HepG2 (cell line): ENCODE results near the gene IL4I1. TPM values are rescaled to one million over a fixed set of nuclear protein-coding genes. Genes with fewer than 3 reads are reported as not detected.

ENCODE experiments used
- CREM ChIP-seq, 2 experiments: sonication (generic) in 1 of 2; formaldehyde crosslinking in 1 of 2; IDR thresholded peaks; 2 replicates each; pipeline versions ENCODE4 v1.4.0 to v1.6.1; 2016 to 2020; ENCODE audit warnings: antibody characterized with exemption in 1 of 2, mild to moderate bottlenecking in 1 of 2, missing genetic modification reagents in 1 of 2
- KLF11 ChIP-seq: IDR thresholded peaks from 2 replicates; pipeline ENCODE4 v1.6.1; 2016; ENCODE audit warnings: missing compliant biosample characterization
- KLF16 ChIP-seq, 2 experiments: sonication (generic) in 1 of 2; formaldehyde crosslinking in 1 of 2; IDR thresholded peaks; 2 replicates each; pipeline versions ENCODE4 v1.6.1 to v1.8.0; 2016 to 2023; ENCODE audit warnings: missing genetic modification reagents in 2 of 2, missing compliant biosample characterization in 1 of 2
- RORA ChIP-seq: sonication (generic); formaldehyde crosslinking; IDR thresholded peaks from 2 replicates; pipeline ENCODE4 v1.5.0; 2020; ENCODE audit warnings: mild to moderate bottlenecking, missing genetic modification reagents, moderate library complexity
- SCMH1 ChIP-seq: sonication (generic); formaldehyde crosslinking; IDR thresholded peaks from 2 replicates; pipeline ENCODE4 v1.9.0; 2021; ENCODE audit warnings: missing genetic modification reagents, mild to moderate bottlenecking, borderline replicate concordance
- TBX2 ChIP-seq: sonication (generic); formaldehyde crosslinking; IDR thresholded peaks from 2 replicates; pipeline ENCODE4 v1.5.0; 2020; ENCODE audit warnings: missing genetic modification reagents, mild to moderate bottlenecking, borderline replicate concordance
- TRIM24 ChIP-seq: sonication (generic); formaldehyde crosslinking; IDR thresholded peaks from 2 replicates; pipeline ENCODE4 v1.8.0; 2022; ENCODE audit warnings: mild to moderate bottlenecking, missing genetic modification reagents
- ZFP36L2 ChIP-seq: sonication (generic); formaldehyde crosslinking; IDR thresholded peaks from 2 replicates; pipeline ENCODE4 v1.4.0; 2020; ENCODE audit warnings: missing genetic modification reagents
- ZMAT3 ChIP-seq: sonication (generic); formaldehyde crosslinking; conservative IDR thresholded peaks from 2 replicates; pipeline ENCODE4 v1.7.0; 2021; ENCODE audit warnings: missing genetic modification reagents
- ZNF20 ChIP-seq: sonication (generic); formaldehyde crosslinking; IDR thresholded peaks from 2 replicates; pipeline ENCODE4 v1.4.0; 2020; ENCODE audit warnings: mild to moderate bottlenecking, moderate library complexity, missing genetic modification reagents
- ZNF263 ChIP-seq: sonication (generic); formaldehyde crosslinking; IDR thresholded peaks from 2 replicates; pipeline ENCODE4 v1.4.0; 2020; ENCODE audit warnings: missing genetic modification reagents
- ZNF337 ChIP-seq: sonication (generic); formaldehyde crosslinking; IDR thresholded peaks from 2 replicates; pipeline ENCODE4 v1.5.1; 2020; ENCODE audit warnings: missing genetic modification reagents, low read depth, mild to moderate bottlenecking, borderline replicate concordance
- polyA plus RNA-seq, 8 experiments: library from polyadenylated mRNA; depleted of rRNA in 3 of 8; stranded (reverse) in 7 of 8; unstranded in 1 of 8; fragments of >200 nt; fragmentation: Illumina TruSeq in 4 of 8; extraction: Trizol in 4 of 8; gene quantifications; 2 replicates each; pipeline versions ENCODE4 v1.2.1 to v1.2.3, GENCODE V29; 2011 to 2016; ENCODE audit warnings: low read depth in 4 of 8, missing spikeins in 1 of 8, mixed read lengths in 1 of 8; ENCODE audit not compliant: insufficient read depth in 1 of 8
- total RNA-seq, 5 experiments: library from RNA; depleted of rRNA; stranded (reverse); fragments of >200 nt; fragmentation: Illumina TruSeq; extraction: Trizol; gene quantifications; 2 replicates each; pipeline ENCODE4 v1.2.3, GENCODE V29; 2016; ENCODE audit warnings: low read depth in 1 of 5
- TF ChIP-seq, protein P1 (sequence below): sonication (generic); formaldehyde crosslinking; IDR thresholded peaks from 2 replicates; pipeline ENCODE4 v1.8.1; 2022; ENCODE audit warnings: low read depth, mild to moderate bottlenecking, missing genetic modification reagents
- TF ChIP-seq, protein P2 (sequence below): sonication (generic); formaldehyde crosslinking; IDR thresholded peaks from 2 replicates; pipeline ENCODE4 v1.5.1; 2020; ENCODE audit warnings: missing genetic modification reagents, mild to moderate bottlenecking, borderline replicate concordance
- TF ChIP-seq, protein P3 (sequence below): sonication (generic); formaldehyde crosslinking; IDR thresholded peaks from 2 replicates; pipeline ENCODE4 v1.9.0; 2021; ENCODE audit warnings: missing genetic modification reagents, borderline replicate concordance
- TF ChIP-seq, protein P4 (sequence below): IDR thresholded peaks from 2 replicates; pipeline ENCODE4 v1.6.1; 2016; ENCODE audit warnings: missing compliant biosample characterization, missing genetic modification reagents, borderline replicate concordance

The IL4I1 gene
- total and polyA plus RNA-seq, 2 of the 13 experiments (the other 11 are each of a cell fraction or from before 2014, with no cell fraction given), result not detected

DNA sequence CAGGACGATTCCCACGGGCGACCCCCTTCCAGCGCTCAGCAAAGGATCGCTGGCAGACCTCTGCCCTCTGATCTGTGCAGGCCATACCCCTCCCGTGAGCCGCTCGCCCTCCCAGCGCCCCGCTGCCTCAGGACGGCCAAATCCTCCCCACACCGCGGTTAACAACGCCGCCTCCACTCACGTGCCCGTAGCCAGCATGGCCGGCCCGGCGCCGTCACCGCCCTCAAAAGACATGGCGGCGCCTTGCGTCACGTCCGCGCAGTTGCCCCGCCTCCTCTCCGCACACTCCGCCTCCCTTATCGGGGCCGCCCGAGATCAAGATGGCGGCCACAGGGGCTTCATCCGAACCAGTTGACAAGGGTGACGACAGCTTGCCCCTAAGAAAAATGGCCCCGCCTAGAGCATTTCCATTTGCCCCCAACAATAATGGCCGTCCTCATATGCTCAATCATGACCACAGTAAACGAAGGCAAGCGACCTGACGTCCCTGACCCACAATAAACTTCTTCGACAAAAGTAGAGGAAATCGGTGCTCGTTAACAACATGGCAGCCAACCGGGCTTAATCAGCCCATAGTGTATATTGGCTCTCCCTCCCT, 20.2 kb downstream of the IL4I1 start (continued):
- TF ChIP-seq, protein P1, sequence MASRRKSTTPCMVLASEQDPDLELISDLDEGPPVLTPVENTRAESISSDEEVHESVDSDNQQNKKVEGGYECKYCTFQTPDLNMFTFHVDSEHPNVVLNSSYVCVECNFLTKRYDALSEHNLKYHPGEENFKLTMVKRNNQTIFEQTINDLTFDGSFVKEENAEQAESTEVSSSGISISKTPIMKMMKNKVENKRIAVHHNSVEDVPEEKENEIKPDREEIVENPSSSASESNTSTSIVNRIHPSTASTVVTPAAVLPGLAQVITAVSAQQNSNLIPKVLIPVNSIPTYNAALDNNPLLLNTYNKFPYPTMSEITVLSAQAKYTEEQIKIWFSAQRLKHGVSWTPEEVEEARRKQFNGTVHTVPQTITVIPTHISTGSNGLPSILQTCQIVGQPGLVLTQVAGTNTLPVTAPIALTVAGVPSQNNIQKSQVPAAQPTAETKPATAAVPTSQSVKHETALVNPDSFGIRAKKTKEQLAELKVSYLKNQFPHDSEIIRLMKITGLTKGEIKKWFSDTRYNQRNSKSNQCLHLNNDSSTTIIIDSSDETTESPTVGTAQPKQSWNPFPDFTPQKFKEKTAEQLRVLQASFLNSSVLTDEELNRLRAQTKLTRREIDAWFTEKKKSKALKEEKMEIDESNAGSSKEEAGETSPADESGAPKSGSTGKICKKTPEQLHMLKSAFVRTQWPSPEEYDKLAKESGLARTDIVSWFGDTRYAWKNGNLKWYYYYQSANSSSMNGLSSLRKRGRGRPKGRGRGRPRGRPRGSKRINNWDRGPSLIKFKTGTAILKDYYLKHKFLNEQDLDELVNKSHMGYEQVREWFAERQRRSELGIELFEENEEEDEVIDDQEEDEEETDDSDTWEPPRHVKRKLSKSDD (CRISPR knock-in tag), result peak; percentile 99
- peak; percentile 61; the same call in 1 of the 2 replicates for TF ChIP-seq TBX2 (CRISPR knock-in tag)
- peak in 1 of 2 experiments; percentile 34; a peak in 1 of 4 replicates for TF ChIP-seq KLF16 (CRISPR knock-in tag; IDR thresholded peaks at IDR 0.05)
- no peak for TF ChIP-seq RORA (CRISPR knock-in tag)
- TF ChIP-seq, protein P2, sequence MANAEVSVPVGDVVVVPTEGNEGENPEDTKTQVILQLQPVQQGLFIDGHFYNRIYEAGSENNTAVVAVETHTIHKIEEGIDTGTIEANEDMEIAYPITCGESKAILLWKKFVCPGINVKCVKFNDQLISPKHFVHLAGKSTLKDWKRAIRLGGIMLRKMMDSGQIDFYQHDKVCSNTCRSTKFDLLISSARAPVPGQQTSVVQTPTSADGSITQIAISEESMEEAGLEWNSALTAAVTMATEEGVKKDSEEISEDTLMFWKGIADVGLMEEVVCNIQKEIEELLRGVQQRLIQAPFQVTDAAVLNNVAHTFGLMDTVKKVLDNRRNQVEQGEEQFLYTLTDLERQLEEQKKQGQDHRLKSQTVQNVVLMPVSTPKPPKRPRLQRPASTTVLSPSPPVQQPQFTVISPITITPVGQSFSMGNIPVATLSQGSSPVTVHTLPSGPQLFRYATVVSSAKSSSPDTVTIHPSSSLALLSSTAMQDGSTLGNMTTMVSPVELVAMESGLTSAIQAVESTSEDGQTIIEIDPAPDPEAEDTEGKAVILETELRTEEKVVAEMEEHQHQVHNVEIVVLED (CRISPR knock-in tag), result peak; percentile 88
- TF ChIP-seq TRIM24, result no peak
- no peak for TF ChIP-seq ZNF263 (CRISPR knock-in tag)
- TF ChIP-seq, protein P3, sequence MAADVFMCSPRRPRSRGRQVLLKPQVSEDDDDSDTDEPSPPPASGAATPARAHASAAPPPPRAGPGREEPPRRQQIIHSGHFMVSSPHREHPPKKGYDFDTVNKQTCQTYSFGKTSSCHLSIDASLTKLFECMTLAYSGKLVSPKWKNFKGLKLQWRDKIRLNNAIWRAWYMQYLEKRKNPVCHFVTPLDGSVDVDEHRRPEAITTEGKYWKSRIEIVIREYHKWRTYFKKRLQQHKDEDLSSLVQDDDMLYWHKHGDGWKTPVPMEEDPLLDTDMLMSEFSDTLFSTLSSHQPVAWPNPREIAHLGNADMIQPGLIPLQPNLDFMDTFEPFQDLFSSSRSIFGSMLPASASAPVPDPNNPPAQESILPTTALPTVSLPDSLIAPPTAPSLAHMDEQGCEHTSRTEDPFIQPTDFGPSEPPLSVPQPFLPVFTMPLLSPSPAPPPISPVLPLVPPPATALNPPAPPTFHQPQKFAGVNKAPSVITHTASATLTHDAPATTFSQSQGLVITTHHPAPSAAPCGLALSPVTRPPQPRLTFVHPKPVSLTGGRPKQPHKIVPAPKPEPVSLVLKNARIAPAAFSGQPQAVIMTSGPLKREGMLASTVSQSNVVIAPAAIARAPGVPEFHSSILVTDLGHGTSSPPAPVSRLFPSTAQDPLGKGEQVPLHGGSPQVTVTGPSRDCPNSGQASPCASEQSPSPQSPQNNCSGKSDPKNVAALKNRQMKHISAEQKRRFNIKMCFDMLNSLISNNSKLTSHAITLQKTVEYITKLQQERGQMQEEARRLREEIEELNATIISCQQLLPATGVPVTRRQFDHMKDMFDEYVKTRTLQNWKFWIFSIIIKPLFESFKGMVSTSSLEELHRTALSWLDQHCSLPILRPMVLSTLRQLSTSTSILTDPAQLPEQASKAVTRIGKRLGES (CRISPR knock-in tag), result no peak
- TF ChIP-seq KLF11 (CRISPR knock-in tag), result peak; percentile 56; the same call in 1 of the 2 replicates
- TF ChIP-seq ZNF337 (CRISPR knock-in tag), result no peak
- no peak for TF ChIP-seq SCMH1
- TF ChIP-seq, protein P4, sequence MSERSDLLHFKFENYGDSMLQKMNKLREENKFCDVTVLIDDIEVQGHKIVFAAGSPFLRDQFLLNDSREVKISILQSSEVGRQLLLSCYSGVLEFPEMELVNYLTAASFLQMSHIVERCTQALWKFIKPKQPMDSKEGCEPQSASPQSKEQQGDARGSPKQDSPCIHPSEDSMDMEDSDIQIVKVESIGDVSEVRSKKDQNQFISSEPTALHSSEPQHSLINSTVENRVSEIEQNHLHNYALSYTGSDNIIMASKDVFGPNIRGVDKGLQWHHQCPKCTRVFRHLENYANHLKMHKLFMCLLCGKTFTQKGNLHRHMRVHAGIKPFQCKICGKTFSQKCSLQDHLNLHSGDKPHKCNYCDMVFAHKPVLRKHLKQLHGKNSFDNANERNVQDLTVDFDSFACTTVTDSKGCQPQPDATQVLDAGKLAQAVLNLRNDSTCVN (CRISPR knock-in tag), result 0 out of 2 replicates have a peak, but pooled peaks have one; percentile 33
- no peak for TF ChIP-seq ZFP36L2 (CRISPR knock-in tag)
- no peak for TF ChIP-seq ZNF20 (CRISPR knock-in tag)
- no peak for TF ChIP-seq ZMAT3 (CRISPR knock-in tag)
- TF ChIP-seq CREM (IDR thresholded peaks at IDR 0.05), result peak; percentile 91
- no peak for TF ChIP-seq CREM (CRISPR knock-in tag; IDR thresholded peaks at IDR 0.05)
